ENCODE measurements around the gene DDX39A.
"Not testable (repeated sequence)": the region's sequence is repeated elsewhere in the genome, so short reads cannot be mapped to it uniquely, and the experiment has no call there.

Gene DDX39A

DNA sequence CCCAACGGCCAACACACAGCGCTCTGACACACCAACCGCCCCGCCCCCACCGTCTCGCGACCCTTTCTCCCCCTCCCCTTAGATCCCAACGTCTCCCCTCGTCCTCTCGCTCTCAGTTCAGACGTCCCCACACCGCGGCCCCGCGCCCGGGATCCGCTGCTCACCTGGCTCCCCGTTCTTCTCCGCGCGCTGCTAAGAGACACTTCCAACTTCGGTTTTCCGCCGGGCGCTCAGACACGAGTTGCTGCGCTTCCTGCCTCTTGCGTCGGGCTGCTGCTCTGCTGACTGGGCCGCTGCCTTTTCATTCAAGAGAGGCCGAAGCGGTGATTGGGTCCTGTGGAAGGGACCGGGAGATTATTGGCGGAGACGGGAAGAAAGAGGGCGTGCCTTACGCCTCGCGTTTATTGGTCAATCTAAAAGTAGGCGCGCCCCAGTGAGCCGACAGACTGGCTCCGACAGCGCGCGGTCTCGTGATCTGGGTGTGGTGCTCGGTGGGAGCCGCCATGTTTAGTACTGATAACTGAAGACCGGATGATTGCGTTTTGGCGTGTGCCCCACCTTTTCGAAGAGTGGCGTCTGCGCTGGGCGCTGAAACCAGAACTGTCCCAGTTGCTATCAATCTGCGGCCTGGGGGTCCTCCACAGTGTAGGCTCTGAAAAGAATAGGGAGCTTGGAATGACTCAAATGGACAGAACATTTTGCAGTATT lies at the start of gene DDX39A:
DDX39A (minus strand) TSS at position 236 of the 708 bp plus-strand sequence. CDS start 6,121 bp downstream, outside the sequence.
- DNase-seq (ENCODE audit: low read depth): peak; percentile 77

- DNase-seq (ENCODE audit: low read depth): no peak
Measured at GRCh38 chr19:14467816-14468215, 48.7 kb upstream of the DDX39A start.

DNA sequence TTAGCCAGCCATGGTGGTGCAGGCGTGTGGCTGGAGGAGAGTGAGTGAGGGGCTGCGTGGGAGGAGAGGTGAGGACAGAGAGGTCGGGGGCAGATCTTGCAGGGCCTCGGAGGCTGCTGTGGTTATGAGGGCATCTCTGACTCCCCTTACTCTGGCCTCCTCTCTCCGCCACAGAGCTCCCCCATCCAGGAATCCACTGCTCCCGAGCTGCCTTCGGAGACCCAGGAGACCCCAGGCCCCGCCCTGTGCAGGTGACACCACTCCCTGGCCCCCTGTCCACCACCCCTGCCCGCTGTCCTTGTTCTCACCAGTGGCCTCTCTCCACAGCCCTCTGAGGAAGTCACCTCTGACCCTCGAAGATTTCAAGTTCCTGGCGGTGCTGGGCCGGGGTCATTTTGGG lies 48.2 kb upstream of the DDX39A start:
- DNase-seq (ENCODE audit: low read depth): no peak

DNA sequence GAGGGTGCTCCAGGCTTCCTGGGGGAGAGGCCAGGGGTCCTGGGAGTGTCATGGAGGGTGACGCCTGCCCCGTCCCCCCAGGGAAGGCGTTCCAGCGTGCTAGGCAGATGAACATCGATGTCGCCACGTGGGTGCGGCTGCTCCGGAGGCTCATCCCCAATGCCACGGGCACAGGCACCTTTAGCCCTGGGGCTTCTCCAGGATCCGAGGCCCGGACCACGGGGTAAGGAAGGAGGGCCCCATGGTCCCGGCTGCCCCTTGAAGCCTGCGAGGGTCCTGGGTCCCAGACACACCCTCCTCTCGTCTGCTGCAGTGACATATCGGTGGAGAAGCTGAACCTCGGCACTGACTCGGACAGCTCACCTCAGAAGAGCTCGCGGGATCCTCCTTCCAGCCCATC lies 44.6 kb upstream of the DDX39A start:
- no peak for DNase-seq (ENCODE audit: low read depth)

DNA sequence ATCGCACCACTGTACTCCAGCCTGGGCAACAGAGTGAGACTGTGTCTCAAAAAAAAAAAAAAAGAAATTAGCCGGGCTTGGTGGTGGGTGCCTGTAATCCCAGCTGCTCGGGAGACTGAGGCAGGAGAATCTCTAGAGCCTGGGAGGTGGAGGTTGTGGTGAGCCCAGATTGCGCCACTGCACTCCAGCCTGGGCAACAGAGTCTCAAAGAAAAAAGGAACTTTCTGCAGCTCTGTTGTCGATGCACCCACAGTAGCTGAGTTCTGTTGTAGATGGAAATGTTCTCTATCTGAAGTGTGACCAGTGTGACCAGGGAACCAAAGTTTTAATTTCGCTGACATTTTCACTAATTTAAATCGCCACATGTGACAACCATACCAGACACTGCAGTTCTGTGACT lies 43.3 kb upstream of the DDX39A start:
- not testable (repeated sequence) for DNase-seq (ENCODE audit: low read depth)

DNA sequence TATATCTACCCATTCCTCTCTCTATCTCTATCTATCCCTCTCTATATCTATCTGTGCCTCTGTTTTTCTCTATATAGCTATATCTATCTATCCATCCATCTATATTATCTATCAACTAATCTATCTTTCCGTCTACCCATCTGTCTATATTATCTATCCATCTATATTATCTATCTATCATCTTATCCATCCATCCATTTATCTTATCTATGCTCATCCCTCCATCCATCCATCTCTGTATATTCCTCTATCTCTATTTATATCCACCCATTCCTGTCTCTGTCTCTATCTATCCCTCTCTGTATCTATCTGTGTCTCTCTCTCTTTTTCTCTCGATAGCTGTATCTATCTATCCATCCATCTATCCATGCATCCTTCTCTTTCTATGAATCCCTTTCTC lies 41.8 kb upstream of the DDX39A start:
- no peak for DNase-seq (ENCODE audit: low read depth)

DNA sequence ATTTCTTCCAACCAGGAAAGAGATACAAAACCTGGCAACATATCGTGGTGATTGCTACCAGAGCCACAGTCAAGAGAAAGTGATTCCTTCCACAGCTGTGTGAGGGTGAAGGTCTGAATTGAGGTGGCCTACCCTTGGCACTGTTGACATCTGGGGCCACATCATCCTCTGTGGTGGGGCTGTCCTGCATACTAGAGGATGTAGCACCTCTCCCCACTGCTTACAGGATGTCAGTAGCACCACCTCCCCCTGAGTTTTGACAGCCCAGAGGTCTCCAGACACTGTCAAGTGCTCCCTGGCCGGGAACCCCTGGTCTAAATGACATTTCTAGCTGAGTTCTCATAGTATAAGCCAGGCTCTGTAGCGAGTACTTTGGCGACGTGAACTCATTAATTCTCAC lies 40.6 kb upstream of the DDX39A start:
- no peak for DNase-seq (ENCODE audit: low read depth)

DNA sequence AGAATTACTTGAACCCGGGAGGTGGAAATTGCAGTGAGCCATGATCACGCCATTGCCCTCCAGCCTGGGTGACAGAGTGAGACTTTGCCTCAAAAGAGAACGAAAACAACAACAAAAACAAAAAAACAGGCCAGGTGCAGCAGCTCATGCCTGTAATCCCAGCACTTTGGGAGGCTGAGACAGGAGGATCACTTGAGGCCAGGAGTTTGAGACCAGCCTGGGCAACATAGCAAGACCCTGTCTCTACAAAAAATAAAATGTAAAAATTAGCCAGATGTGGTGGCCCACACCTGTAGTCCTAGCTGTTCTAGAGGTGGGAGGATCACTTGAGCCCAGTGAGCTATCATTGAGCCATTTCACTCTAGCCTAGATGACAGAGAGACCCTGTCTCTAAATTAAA lies 33.2 kb upstream of the DDX39A start:
- not testable (repeated sequence) for DNase-seq (ENCODE audit: low read depth)

- DNase-seq (ENCODE audit: low read depth): no peak
Measured at GRCh38 chr19:14450876-14451275, 31.7 kb upstream of the DDX39A start.

GRCh38 chr19:14450168-14450874 lies 31.2 kb upstream of the DDX39A start:
- peak; percentile 49 for DNase-seq (ENCODE audit: low read depth)

DNA sequence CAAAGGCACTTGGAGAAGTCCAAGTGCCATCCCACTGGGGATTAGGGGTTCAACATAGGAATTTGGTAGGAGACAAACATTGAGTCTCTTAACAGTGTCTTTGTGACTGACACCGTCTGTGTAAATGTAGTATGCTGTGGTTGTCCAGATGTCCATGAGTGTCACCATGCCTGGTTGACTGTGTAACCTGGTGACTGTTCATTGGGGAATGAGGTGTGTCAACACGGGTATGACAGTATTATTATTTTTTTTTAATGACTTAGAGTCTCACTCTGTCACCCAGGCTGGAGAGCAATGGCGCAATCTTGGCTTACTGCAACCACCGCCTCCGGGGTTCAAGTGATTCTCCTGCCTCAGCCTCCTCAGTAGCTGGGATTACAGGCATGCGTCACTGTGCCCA lies 30.2 kb upstream of the DDX39A start:
- no peak for DNase-seq (ENCODE audit: low read depth)

DNA sequence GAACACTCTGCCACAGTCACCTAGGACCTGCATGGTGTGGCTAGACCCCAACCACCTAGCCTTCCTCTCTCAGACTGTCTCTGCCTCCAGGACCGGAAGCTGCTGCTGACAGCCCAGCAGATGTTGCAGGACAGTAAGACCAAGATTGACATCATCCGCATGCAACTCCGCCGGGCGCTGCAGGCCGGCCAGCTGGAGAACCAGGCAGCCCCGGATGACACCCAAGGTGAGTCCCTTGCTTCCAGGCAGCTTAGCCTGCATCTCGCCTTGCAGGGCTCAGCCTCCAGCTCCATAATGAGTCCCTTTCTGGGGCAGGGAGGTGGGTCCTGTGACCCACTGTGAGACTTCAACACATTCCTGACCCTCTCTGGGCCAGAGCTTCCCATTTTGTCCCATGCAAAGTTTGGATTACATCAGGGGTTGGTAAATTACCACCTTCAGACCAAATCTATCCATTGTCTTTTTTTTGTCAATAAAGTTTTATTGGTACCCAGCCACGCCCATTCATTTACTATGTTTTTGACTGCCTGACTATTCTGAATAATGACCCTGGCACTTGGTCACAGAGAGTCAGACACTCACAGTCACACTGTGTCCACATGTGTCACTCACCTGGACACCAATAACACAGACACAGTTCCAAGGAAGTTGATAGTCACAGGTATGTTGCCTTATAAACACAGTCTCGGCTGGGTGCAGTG lies 27.3 kb upstream of the DDX39A start:
- no peak for DNase-seq (ENCODE audit: low read depth)

- DNase-seq (ENCODE audit: low read depth): no peak
Measured at GRCh38 chr19:14443632-14444216, 24.6 kb upstream of the DDX39A start.

DNA sequence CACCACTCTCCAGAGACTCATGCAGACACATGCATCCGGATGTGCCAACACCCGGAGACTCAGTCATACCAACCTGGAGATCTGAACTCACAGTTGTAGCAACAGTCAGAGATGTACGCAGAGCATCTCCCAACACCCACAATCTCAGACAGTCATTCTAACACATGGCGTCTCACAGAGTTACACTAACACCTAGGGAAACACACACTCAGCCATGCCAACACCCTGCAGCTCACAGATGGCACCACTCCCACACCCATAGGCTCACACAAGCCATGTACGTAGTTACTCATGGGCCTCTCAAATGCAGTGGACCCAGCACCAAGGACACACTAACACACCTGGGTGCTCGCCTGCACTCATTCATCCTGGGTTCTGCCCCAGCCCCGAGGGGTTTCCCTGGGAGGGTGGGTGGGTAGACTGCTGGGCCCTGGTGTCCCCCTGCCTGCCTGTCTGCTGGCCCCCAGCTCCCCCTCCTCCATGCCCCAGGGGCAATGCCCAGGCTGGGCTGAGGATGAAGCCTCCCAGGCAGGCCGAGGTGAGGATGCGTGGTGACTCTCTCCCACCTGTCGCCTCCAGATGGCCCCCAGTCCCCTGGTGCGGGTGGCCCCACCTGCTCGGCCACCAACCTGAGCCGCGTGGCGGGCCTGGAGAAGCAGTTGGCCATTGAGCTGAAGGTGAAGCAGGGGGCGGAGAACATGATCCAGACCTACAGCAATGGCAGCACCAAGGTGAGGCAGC lies 23.9 kb upstream of the DDX39A start:
- no peak for DNase-seq (ENCODE audit: low read depth)

- DNase-seq (ENCODE audit: low read depth): no peak
Measured at GRCh38 chr19:14441041-14441938, 22.1 kb upstream of the DDX39A start.

- peak; percentile 59 for DNase-seq (ENCODE audit: low read depth)
Measured at GRCh38 chr19:14440049-14440448, 20.9 kb upstream of the DDX39A start.

- no peak for DNase-seq (ENCODE audit: low read depth)
Measured at GRCh38 chr19:14439014-14439413, 19.9 kb upstream of the DDX39A start.

DNA sequence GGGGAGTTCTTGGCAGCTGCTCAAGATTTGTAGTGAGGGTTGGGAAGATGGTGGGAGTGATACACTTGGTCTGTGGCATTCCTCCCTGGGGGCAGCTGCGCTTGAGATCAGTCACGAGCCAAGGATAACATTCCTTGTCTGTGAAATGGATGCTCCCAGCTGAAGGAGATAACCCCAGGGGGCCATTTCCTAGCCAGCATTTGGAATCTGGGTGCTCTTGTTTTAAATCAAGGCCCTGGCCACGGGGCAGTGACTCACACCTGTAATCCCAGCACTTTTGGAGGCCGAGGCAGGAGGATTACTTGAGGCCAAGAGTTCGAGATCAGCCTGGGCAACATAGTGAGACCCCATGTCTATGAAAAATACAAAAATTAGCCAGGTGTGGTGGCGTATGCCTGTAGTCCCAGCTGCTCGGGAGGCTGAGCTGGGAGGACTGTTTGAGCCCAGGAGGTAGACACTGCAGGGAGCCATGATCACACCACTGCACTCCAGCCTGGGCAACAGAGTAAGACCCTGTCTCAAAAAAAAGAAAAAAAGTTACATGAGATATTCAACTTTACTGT lies 18.5 kb upstream of the DDX39A start:
- DNase-seq (ENCODE audit: low read depth): no peak

- DNase-seq (ENCODE audit: low read depth): no peak
Measured at GRCh38 chr19:14435320-14436050, 16.3 kb upstream of the DDX39A start.

Data from stimulated activated CD8-positive, alpha-beta memory T cell treated with anti-CD3 and anti-CD28 coated beads, Interleukin-15, amount 100 ng/mL, for 24 hours (primary cell).